Astrocyte of the hippocampus (primary cell): ENCODE results near the gene EXOC4.

Source experiments
- DNase-seq: peaks from one replicate; pipeline ENCODE4 v3.0.0; 2011; ENCODE audit warnings: low read depth, low spot score

Gene EXOC4

DNA sequence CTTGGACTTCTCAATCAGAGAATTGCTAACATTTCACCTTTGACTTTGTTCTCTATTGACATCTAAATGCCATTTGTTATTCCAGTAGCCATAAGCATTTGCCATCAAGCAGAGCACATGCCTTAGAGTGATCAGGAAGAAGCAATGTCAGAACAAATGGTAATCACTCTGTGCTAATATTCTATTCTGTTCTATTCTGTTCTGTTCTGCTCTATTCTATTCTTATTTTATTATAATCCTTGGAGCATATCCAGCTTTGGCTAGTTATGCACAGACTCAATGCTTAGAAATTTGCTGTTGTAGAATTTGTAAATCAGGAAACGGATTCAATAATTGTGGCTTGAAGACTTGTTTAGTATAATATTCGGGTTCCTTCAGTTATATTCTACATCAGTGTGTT, 175.4 kb downstream of the EXOC4 start:
- DNase-seq = no peak

DNA sequence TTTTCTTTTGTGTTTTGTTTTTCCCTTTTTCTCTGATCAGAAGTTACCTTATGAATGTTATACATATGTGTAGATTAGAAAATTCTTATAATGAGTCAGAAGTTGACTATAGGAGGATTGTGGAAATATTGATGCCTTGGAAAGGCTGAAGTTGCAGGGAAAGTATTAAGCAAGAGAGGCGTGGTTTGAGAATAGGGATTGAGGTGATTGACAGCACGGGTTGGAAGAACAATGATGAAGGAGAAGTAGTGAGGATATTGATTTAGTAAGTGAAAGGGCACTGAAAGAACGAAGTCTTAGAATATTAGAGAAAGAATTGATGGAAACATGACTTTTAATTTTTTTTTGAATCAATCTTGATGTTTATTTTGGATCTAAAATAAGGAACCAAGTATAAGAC, 176.0 kb downstream of the EXOC4 start:
- DNase-seq = no peak

DNA sequence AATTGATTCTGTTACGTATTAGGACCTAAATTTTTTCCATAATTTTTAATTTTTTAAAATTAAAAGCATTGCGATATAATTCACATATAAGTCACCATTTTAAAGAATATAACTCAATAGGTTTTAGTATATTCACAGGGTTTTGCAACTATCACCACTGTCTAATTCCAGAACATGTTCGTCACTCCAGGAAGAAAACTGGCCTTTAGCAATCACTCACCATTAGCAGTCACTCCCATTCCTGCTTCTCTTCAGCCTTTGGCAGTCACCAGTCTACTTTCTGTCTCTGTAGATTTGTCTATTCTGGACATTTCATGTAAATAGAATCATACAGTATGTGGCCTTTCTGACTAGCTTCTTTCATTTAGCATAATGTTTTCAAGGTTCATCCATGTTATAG, 176.5 kb downstream of the EXOC4 start:
- DNase-seq = no peak

DNA sequence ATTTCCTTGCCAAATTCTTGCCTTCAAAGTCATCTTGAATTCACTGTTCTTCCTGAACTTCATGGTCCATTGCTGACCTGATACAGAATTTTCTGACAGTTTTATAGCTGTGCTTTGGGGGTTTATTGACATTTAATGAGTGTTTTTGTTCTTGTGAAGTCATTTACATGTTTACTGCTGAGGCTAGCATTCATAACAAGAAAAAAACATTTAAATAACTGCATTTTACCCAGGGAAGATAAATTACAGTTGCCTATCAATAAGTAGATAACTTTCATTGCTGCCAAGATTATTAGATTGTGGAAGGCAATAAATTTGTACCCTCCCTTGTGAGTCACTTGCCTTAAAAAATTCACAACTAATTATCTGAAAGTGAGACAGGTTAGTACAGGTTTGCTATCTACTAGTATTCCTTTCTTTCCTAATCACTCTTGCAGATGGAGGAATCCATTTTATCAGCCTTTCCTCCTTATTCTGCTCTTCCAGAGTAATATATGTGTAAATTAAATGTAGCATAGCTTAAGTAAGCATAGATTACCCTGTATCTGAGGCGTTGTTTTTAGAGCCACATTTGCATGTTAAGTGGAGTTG, 178.4 kb downstream of the EXOC4 start:
- DNase-seq = no peak

DNA sequence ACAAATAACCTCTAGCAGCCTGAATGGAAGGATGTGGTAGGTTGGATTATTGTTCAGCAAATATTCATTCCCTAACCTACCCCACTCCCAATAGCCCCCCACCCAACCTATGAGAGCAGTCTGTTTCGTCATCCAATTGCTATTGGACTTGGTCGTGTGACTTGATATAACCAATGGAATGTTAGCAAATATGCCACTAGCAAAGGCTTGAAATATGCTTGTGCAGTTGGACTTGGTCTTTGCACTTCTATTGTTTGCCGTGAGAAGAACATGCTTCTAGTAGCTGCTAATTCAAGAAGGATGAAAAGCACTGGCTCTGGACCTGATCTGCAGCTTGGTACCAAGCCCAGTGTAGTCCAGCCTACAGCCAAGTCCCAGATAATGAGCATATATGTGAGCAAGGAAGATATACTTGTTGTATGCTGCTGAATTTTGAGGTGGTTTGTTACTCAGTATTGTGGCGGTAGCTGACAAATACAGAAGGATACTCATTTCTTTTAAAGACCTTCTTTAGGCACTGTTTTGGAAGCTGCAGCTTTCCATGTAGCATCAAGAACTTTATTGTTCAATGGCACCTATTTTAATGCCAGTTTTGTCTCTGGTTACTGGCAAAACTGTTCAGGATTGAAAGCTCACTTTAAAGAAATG, 180.4 kb downstream of the EXOC4 start:
- no peak for DNase-seq

DNA sequence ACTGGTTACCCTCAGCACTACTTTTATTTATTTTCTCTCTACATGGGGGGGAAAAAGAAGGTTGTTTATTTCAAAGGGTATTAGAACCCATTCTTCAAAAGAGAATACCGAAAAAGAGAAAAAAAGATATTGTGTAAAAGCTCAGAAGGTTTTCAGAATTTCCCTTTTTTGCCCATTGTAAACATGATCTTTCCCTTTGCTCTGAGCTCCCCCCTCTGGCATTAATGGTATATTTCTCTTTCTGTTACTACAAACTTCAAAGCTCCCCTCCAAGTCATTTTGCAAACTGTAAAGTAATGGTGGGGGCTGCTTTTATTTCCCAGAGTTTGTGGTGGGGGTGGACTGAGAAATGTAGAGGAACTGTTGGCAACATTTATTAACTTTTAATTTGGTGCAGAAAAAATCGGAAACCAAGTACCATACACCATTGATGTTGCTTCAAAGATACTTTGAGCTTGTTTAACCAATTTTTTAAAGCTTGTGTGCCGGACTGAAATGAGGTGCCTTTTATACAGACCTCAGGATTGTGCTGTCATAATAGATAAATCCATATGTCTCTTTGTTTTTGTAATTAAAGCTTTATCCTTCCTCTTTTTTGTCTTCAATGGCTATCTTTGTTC, 181.5 kb downstream of the EXOC4 start:
- DNase-seq = peak; percentile 56

DNA sequence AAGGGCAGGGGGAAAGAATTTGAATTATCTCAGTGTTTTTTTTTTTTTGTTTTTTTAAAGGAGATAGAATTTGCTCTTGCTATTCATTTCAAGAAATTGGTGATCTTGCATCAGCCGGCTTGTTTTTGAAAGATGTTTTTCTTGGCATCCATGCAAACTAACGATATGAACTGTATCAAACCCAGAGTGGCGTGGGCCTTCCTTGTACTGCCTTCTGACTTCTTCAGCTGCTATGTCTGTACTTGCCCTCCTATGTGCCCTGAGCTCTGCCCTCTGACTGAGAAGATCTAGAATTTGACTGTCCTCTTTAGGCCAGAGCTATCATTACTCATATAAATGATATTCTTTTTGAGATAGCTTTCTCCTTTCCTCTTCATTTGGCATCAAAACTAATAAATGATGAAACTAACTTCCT, 183.1 kb downstream of the EXOC4 start:
- peak; percentile 64 for DNase-seq

DNA sequence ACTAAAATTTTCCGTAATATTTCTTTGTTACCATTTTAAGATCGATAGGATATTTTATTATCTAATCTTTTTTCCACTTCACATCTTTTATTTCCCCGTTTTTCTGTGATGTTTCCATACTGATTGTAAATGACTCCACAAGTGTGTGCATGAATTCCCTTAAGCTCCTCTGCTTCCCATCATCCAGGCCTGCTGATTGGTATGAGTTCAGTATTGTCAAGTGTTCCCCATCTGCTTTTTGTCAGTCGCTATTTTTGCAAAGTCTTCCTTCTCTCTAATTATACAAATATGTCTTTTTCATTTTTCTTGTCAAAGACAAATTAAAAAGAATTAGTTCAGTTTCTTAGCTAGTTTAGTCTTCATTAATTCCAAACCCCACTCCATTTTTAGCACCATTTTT, 184.7 kb downstream of the EXOC4 start:
- no peak for DNase-seq

DNA sequence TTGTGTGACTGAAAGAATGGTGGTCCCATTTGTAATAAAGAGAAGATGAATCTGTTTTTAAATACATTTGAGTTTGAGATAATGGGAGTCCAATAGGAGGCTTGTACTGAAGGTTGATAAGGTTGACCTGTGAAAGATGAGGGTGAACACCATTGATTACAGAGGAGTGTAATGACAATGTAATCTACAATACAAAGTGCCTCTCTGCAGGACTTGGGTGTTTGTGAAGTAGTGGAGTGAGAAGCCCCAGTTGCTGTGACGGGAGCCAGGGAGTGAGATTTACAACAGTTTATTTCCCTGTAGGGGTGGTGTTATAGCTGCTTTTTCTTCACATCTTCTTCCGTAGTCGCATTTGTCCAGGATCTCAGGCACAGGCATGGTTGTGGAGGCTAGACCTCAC, 189.9 kb downstream of the EXOC4 start:
- no peak for DNase-seq

DNA sequence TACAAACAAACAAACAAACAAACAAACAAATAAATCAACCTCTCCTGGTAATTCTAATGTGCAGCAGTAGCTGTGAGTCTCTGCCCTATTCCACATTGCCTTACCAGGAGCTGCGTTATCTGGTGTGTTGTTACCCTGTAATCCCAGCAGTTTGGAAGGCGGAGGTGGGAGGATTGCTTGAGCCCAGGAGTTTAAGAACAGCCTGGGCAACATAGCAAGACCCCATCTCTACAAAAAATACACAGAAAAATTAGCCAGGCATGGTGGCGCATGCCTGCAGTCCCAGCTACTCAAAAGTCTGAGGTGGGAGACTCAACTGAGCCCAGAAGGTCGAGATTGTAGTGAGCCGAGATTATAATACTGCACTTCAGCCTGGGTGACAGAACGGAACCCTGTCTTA, 192.7 kb downstream of the EXOC4 start:
- DNase-seq = no peak

DNA sequence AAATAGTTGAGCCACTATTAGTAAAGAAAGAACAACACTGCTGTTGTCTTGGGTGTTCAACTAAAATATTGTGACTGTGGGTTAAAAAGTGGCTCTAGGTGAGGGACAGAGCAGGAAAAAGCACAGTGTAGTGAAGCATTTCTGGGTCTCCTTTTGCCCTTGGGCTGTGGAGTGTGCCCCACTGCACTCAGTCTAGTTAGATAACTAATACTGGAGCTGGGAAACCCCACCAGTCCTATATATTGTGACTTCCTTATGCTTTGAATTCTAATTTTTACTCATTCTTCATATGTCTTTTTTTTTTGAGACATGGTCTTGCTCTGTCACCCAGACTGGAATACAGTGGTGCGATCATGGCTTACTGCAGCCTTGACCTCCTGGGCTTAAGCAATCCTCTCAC, 195.1 kb downstream of the EXOC4 start:
- no peak for DNase-seq

DNA sequence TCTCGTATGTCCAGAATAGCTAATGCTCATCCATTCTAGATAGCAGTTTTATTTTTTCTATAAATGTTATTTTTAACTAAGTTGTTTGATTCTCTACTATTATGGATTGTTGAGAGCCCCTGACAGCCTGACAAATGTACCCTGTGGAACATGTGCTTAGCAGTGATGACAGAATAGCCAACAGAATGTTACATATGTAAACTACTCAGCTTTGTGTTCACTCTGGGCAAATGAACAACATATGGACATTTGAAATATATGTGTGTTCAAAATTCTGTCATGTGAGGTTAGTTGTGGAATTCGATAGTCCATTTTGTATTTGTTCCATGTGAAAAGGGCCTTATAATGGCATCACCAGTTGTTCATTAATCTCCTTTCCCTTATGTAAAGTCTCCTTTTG, 199.7 kb downstream of the EXOC4 start:
- no peak for DNase-seq

DNA sequence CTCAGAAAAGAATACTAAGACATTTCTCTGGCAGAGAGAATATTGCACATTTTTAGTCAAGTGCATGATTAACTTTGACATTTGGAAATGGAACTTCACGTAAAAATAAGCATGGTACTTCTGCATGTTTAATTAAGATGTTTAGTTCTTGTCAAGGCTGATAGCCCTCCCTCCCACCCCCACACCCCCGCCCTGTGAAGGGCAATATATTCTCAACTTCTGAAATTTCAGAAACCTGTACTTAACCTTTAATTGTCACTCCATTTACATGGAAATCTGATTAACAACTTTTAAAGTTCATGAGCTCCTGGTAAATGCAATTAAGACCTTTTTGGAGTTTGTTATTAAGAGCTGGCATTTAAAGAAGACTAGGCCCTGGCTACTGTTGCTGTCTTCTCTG, 205.8 kb downstream of the EXOC4 start:
- no peak for DNase-seq

DNA sequence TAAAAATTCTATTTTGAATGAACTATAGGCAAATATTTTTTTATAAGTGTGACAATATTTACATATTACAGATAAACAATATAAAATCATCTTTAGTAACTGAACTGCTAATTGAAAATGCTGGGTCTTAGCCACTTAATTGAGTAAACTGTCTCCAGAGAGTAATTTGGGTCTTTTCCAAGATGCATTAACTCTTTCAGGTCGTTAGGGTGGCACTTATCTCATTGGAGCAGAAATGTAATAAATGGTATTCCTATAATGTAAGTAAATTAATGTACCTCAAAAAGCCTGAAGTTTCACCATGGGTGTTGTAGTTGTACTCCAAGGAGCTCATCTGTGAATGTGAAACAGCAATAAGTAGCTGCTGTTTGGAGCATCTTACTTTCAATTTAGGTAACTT, 208.5 kb downstream of the EXOC4 start:
- no peak for DNase-seq

DNA sequence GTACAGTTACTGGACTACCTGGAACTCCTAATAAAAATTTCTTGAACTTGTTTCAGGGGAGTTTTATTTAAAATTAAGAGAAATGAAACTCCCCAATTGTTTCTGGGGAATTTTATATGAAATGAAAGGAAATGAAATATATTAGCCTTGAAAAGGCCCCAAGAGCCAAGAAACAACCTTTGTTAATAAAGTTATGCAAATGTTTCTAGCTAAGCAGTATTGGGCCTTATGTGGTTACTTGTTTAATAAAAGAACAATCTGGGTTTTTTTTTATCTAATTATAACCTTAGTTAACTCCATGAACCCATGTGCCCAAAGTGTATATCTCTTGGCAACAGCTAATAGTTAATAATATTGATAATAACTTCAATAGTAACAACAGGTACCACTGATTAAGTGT, 222.8 kb downstream of the EXOC4 start:
- no peak for DNase-seq

DNA sequence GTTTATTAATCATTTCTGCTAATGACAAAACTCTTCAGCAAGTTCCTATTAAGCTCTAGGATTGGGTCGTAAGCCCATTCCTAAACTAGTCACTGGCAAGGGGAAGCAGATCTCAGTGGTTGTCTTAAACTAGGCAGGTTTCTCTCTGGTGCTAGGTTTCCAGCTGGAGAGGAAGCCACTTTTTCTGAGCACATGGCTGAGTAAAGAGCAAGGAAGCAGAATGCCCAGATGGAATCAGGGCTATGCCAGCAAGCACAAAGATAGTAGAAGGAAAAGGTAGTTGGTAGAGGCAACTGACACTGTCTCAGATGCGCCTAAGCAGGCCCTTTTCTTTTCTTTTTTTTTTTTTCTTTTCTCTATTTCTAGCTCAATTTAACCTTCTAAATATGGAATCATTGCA, 224.9 kb downstream of the EXOC4 start:
- no peak for DNase-seq

DNA sequence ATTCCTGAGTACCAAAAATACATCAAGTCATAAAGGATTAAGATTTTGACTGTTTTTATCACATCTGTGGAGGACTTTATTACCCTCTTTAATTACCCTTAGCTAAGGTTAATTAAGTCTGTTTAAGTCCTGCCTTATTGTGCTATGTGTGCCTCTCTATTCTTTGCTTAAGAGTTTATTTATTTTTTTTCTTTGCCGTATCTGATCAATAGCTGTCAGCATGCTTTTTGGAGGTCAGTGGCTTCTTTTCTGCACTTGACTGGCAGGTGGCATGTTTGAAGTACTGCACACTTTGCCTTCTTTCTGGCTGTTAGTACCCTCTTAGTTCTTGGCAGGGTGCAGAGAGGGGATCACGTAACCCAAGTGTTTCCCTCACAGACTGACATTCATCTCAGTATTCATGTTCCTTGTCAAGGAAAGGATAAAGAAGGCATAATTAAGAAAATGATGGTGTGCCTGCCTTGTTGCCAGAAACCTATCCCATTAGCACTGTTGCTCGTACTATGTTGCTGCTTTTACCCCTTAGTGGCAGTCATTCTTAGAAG, 225.8 kb downstream of the EXOC4 start:
- no peak for DNase-seq

DNA sequence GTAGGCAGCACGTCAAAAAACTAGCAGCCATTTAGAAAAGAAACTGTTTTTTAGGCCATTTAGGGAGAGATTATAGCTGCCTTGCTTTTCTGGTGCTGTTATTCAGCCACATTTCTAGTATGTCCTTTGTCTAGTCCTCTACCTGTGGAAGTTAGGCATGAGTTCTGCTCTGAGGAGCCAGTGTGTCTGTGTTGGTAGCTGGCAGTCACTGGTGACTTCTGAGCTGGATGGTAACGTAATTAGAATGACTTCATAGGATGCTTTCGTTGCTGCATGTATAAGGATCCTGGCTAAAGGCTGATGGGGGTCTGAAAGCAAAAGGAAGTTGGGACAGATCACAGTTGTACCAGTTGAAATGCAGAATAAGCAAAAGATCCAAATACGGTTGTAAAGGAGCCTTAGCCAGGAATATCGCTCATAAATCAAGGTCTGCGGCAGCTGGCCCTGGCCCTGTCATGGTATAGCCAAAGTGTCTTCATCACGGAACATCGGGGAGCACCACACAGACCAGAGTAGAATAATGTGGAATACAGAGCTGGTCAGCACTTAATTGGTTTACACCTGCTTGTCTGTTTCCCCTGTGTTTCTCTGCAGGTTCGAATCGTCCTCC, 226.7 kb downstream of the EXOC4 start:
- DNase-seq = no peak

DNA sequence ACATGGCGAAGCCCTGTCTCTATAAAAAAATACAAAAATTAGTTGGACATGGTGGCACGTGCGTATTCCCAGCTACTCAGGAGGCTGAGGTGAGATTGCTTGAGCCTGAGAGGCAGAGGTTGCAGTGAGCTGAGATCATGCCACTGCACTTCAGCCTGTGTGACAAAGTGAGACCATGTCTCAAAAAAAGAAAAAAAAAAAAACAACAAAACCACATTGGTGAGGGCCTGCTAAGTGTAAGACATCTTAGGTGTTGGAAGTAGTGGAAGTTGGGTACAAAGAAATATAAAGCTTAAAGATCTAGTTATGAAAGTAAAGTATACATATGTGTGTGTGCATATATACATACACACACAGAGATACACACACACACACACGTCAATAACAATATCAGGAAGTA, 228.0 kb downstream of the EXOC4 start:
- DNase-seq = no peak

DNA sequence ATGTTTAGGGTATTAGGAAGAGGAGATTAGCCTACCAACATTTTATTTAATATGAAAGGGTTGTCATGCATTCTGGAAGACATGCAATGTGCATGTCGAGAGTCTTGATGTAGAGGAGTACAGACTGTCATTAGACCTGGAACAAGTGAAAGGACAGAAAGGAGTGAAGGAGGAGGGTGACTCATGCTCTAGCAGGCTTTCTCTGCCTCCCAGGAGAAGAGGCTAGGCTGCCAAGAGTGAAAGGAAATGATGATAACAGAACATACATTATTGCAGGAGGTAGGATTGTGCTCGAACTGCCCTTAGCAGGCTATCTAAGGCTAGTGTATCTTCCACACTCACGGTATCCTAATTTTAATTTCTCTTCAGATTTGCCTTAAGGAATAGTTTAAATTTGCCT, 228.8 kb downstream of the EXOC4 start:
- peak; percentile 73 for DNase-seq

DNA sequence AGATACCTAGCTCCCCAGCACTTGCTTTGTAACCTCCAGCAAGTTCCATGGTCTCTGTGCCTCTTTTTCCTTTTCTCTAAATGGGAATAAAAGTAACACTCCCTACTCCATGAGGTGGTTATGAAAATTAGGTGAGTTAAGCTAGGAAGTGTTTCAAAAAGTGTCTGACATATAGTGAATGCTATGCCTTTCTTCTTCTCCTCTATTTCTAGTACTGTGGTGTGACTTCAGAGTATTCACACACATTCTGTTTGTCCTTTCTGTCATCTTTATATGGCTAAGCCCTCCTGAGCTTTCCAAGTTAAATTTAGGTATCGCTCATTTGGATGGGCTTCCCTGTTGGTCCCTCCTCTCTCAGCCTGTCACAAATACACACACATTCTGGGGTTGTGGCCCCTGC, 229.7 kb downstream of the EXOC4 start:
- DNase-seq = no peak

DNA sequence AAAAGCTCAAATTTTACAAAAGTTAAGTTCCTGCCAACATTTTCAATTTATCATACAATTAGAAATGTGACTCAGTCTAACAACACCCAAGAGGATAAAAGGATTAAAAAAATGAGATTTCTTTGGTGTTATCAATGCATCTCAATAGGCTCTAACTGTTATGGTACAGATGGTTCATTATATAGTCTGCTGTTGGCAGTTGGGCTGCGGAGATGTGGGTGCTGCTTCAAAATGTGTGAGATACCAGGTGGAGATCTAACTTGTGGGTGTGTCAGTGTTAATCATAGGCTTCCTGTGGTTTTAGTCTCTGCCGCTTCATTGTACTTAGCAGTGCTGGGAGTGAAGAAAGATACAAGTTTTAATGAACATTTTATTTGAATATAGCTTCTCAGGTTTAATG, 231.2 kb downstream of the EXOC4 start:
- DNase-seq = peak; percentile 34

DNA sequence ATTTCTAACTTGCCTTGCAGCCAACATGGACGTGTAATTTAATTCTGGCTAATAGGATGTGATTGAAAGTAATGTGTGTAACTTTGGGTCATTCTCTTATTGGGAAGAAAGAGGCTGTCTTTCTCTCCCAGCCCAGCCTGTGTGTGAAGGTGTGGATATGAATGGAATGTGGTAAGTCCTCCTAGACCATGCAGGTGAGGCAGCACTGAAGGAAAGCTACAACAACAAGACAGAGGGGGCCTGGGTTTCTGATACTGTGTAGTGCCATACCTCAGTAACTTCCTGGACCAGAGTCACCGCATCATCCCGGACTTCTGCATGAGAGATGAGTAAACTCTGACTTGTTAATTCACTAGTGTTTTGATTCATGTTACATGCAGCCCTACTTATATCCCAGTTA, 237.0 kb downstream of the EXOC4 start:
- no peak for DNase-seq
